GM23248 (cell line): ENCODE results near the gene TENT5A.

Experiments used
- EZH2 ChIP-seq: fragments of 200-600 bp; sonication (generic); IDR thresholded peaks from 2 replicates; pipeline ENCODE4 v1.6.1; 2018; ENCODE audit warnings: antibody characterized with exemption, mild to moderate bottlenecking; ENCODE audit not compliant: insufficient read depth, poor library complexity, severe bottlenecking
- EZH2phosphoT487 ChIP-seq: fragments of 200-600 bp; sonication (generic); IDR thresholded peaks from 2 replicates; pipeline ENCODE4 v1.6.1; 2018; ENCODE audit warnings: antibody characterized with exemption, moderate library complexity, mild to moderate bottlenecking, low read depth; ENCODE audit not compliant: insufficient read depth

- no peak for TF ChIP-seq EZH2
- no peak for TF ChIP-seq EZH2phosphoT487
These were observed 24.5 kb downstream of the TENT5A start for GRCh38 chr6:81727876-81728517.
